ENCODE measurements around the gene UTP3.
"Not testable (repeated sequence)": the region's sequence is repeated elsewhere in the genome, so short reads cannot be mapped to it uniquely, and the experiment has no call there.

Gene UTP3

DNA sequence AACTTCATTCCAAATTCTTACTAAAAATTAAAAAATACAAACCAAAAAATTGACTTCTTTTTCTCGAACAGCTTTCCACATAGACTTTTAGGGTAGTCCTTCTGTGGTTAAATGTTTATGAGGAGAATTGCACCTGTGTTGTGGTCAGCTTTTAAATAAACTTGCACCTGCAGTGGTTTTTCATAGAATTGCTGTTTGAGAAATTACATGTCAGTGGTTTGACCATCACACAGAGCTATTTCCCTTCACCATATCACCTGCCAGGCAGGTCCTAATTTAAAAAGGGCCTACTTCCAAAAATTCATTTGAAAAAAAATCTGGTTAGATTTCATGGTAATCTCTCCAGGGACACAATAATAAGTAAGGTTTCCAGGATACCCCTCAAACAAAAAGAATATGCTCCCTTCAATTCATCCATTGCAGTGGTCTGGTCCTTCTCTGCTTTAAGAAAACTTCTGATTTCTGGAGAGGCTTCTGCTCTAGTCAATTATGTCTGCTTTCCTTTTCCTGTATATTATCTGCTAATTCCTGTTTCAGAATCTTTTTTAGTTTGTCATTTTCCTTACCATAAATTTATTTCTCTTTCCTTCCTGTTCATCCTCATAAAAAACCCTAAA, 9.8 kb upstream of the UTP3 start:
- no peak for ATAC-seq
- TF ChIP-seq CSDC2 (CRISPR knock-in tag; IDR thresholded peaks at IDR 0.05) (no peak), CREB5 (CRISPR knock-in tag; IDR thresholded peaks at IDR 0.05; ENCODE audit: low read depth) (no peak)
- TF ChIP-seq, protein P1, sequence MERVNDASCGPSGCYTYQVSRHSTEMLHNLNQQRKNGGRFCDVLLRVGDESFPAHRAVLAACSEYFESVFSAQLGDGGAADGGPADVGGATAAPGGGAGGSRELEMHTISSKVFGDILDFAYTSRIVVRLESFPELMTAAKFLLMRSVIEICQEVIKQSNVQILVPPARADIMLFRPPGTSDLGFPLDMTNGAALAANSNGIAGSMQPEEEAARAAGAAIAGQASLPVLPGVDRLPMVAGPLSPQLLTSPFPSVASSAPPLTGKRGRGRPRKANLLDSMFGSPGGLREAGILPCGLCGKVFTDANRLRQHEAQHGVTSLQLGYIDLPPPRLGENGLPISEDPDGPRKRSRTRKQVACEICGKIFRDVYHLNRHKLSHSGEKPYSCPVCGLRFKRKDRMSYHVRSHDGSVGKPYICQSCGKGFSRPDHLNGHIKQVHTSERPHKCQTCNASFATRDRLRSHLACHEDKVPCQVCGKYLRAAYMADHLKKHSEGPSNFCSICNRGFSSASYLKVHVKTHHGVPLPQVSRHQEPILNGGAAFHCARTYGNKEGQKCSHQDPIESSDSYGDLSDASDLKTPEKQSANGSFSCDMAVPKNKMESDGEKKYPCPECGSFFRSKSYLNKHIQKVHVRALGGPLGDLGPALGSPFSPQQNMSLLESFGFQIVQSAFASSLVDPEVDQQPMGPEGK (CRISPR knock-in tag; IDR thresholded peaks at IDR 0.05; ENCODE audit: borderline replicate concordance): no peak

DNA sequence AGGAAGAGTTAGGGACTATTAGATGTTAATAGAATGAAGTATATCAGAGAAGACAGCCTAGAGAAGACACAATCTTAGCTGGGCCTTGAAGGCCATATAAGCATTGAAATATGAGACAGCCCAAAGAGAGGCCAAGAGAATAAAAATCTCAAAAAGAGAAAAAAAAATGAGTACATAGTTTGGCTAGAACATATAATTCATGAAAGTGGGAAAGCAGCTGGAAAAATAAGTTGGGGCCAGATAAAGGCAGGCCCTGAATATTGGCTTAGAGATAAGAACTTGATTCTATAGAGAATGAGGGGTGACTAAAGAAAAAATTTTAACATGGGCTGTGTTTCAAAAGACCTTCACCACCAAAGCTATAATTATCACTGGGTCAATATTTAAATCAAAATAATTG, 7.4 kb upstream of the UTP3 start:
- TF ChIP-seq SNAI2 (CRISPR knock-in tag; IDR thresholded peaks at IDR 0.05) (no peak), TCF4 (CRISPR knock-in tag; IDR thresholded peaks at IDR 0.05; ENCODE audit: borderline replicate concordance) (no peak), ZC3H10 (CRISPR knock-in tag; IDR thresholded peaks at IDR 0.05) (no peak), TSHZ2 (CRISPR knock-in tag; IDR thresholded peaks at IDR 0.05) (no peak), ARNTL (CRISPR knock-in tag; IDR thresholded peaks at IDR 0.05; ENCODE audit: borderline replicate concordance, low read depth) (no peak), PPARA (CRISPR knock-in tag; IDR thresholded peaks at IDR 0.05; ENCODE audit: borderline replicate concordance) (no peak), ESRRG (CRISPR knock-in tag; IDR thresholded peaks at IDR 0.05) (no peak), RARB (CRISPR knock-in tag; IDR thresholded peaks at IDR 0.05) (no peak), ZFP30 (CRISPR knock-in tag; IDR thresholded peaks at IDR 0.05) (no peak), CREB5 (CRISPR knock-in tag; IDR thresholded peaks at IDR 0.05; ENCODE audit: low read depth) (no peak), ZNF565 (CRISPR knock-in tag; conservative IDR thresholded peaks at IDR 0.05; ENCODE audit: low read depth) (no peak), ZNF8 (CRISPR knock-in tag; IDR thresholded peaks at IDR 0.05) (no peak), OSR1 (CRISPR knock-in tag; IDR thresholded peaks at IDR 0.05) (no peak), GLIS3 (CRISPR knock-in tag; IDR thresholded peaks at IDR 0.05) (no peak), ISL1 (CRISPR knock-in tag; IDR thresholded peaks at IDR 0.05) (no peak)
- TF ChIP-seq, protein P1 (CRISPR knock-in tag; IDR thresholded peaks at IDR 0.05; ENCODE audit: borderline replicate concordance): no peak
- ATAC-seq: no peak

- no peak for ATAC-seq
- TF ChIP-seq BACH2 (CRISPR knock-in tag; IDR thresholded peaks at IDR 0.05; ENCODE audit: borderline replicate concordance) (no peak), TOX (CRISPR knock-in tag; IDR thresholded peaks at IDR 0.05; ENCODE audit: borderline replicate concordance) (no peak), ZNF70 (CRISPR knock-in tag; IDR thresholded peaks at IDR 0.05) (no peak), SNAI2 (CRISPR knock-in tag; IDR thresholded peaks at IDR 0.05) (no peak), ZFP30 (CRISPR knock-in tag; IDR thresholded peaks at IDR 0.05) (no peak), CSDC2 (CRISPR knock-in tag; IDR thresholded peaks at IDR 0.05) (no peak), ZNF8 (CRISPR knock-in tag; IDR thresholded peaks at IDR 0.05) (no peak), RARB (CRISPR knock-in tag; IDR thresholded peaks at IDR 0.05) (no peak), CREB5 (CRISPR knock-in tag; IDR thresholded peaks at IDR 0.05; ENCODE audit: low read depth) (no peak), TCF4 (CRISPR knock-in tag; IDR thresholded peaks at IDR 0.05; ENCODE audit: borderline replicate concordance) (no peak), ZNF565 (CRISPR knock-in tag; conservative IDR thresholded peaks at IDR 0.05; ENCODE audit: low read depth) (no peak), GLIS3 (CRISPR knock-in tag; IDR thresholded peaks at IDR 0.05) (no peak)
Measured at GRCh38 chr4:70681704-70682103, 6.6 kb upstream of the UTP3 start.

DNA sequence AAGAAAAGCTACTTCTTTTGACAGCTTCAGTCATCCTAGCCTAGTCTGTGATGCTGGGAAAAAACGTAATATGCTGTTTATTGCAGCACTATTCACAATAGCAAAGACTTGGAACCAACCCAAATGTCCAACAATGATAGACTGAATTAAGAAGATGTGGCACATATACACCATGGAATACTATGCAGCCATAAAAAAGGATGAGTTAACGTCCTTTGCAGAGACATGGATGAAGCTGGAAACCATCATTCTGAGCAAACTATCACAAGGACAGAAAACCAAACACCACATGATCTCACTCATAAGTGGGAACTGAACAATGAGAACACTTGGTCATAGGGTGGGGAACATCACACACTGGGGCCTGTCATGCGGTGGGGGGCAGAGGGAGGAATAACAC, 6.2 kb upstream of the UTP3 start:
- ATAC-seq: not testable (repeated sequence)
